Loucy (cell line): ENCODE data around the gene SPEF2.

Experiments
- H2AFZ ChIP-seq: fragments of 200-600 bp; sonication (generic); 2 replicates; pipeline ENCODE4 v1.6.0; 2016; ENCODE audit warnings: antibody characterized with exemption, mild to moderate bottlenecking, low read length, moderate library complexity
- H3F3A ChIP-seq: fragments of 200-600 bp; 2 replicates; pipeline ENCODE4 v1.6.0; 2016; ENCODE audit warnings: antibody characterized with exemption, low read depth, mild to moderate bottlenecking
- H3K27me3 ChIP-seq: fragments of 200-600 bp; sonication (generic); 2 replicates; pipeline ENCODE4 v1.6.1; 2014; ENCODE audit warnings: low read length, mild to moderate bottlenecking; ENCODE audit not compliant: insufficient read depth, poor library complexity, severe bottlenecking
- H3K36me3 ChIP-seq: fragments of 200-600 bp; sonication (generic); 2 replicates; pipeline ENCODE4 v1.6.1; 2016; ENCODE audit warnings: low read length; ENCODE audit not compliant: insufficient read depth
- H3K4me1 ChIP-seq: fragments of 200-600 bp; sonication (generic); 2 replicates; pipeline ENCODE4 v1.5.1; 2014; ENCODE audit warnings: low read length, mild to moderate bottlenecking; ENCODE audit not compliant: insufficient read depth, poor library complexity, severe bottlenecking
- H3K4me2 ChIP-seq: fragments of 200-600 bp; sonication (generic); 2 replicates; pipeline ENCODE4 v1.6.0; 2014; ENCODE audit warnings: antibody characterized with exemption, low read length, low read depth, mild to moderate bottlenecking; ENCODE audit not compliant: poor library complexity, severe bottlenecking
- H3K4me3 ChIP-seq: fragments of 200-600 bp; sonication (generic); 2 replicates; pipeline ENCODE4 v1.5.1; 2014; ENCODE audit warnings: low read length, mild to moderate bottlenecking, mixed read lengths; ENCODE audit not compliant: poor library complexity, severe bottlenecking
- H3K79me2 ChIP-seq: fragments of 200-600 bp; sonication (generic); 2 replicates; pipeline ENCODE4 v1.6.1; 2014; ENCODE audit warnings: low read length; ENCODE audit not compliant: insufficient read depth
- H3K9ac ChIP-seq: fragments of 200-600 bp; sonication (generic); 2 replicates; pipeline ENCODE4 v1.6.0; 2014; ENCODE audit warnings: mild to moderate bottlenecking, low read depth, low read length, moderate library complexity; ENCODE audit not compliant: poor library complexity, severe bottlenecking
- H3K9me2 ChIP-seq: fragments of 200-600 bp; sonication (generic); replicated peaks from 2 replicates; pipeline ENCODE4 v1.6.1; 2016; ENCODE audit warnings: low read depth, low read length, mixed read lengths
- H3K9me3 ChIP-seq: fragments of 200-600 bp; sonication (generic); 2 replicates; pipeline ENCODE4 v1.6.1; 2014; ENCODE audit warnings: mild to moderate bottlenecking, antibody characterized with exemption, low read length, low read depth; ENCODE audit not compliant: insufficient read depth
- H4K20me1 ChIP-seq: fragments of 200-600 bp; sonication (generic); 2 replicates; pipeline ENCODE4 v1.6.0; 2014; ENCODE audit warnings: antibody characterized with exemption, low read length, mild to moderate bottlenecking; ENCODE audit not compliant: insufficient read depth, poor library complexity, severe bottlenecking
- EZH2phosphoT487 ChIP-seq: fragments of 200-600 bp; IDR thresholded peaks from 2 replicates; pipeline ENCODE4 v1.6.1; 2018; ENCODE audit warnings: antibody characterized with exemption, mild to moderate bottlenecking, moderate library complexity, borderline replicate concordance
- TF ChIP-seq, protein P1 (sequence below): fragments of 200-600 bp; sonication (generic); conservative IDR thresholded peaks from 2 replicates; pipeline ENCODE4 v1.5.1; 2014; ENCODE audit warnings: mild to moderate bottlenecking, antibody characterized with exemption, low read length

Gene SPEF2

DNA sequence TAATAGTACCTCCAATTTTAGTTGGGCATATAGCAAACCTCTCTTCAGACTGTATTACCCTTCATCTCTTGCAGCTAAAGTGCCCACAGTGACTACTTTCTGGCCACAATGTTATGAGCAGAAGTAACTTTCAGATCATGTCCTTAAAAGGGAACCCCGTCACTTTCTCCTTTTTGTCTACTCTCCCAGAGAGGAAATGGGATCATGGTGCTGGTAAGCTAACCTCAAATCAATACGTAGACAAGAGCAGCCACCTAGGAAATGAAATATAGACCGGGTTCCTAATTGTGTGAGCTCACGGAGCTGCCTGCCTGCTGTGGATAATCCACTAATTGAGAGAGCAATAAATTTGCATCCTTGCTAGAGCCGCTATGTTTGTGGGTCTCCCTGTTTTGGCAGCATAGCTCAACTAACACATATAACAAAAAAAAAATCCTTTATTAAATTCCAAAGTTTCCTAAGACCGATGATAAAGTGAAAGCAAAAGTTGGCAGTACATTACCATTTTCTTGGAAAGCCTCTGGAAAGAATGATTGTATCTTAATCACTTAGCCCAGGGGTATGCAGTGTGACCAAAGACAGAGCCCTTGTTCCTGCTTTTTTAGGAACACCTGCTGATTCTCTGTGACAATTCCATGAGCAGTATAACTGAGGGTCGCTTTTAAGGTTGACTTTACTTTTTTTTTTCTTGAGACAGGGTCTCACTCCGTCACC, 233.5 kb downstream of the SPEF2 start:
- H3K4me2 ChIP-seq, result no peak overlapping the region
- no peak overlapping the region; the same call in 1 of the 2 replicates for H2AFZ ChIP-seq
- peaks cover 13% of the 10 kb centered on the region; the same call in 1 of the 2 replicates for H3K9me3 ChIP-seq
- no peaks in the 10 kb centered on the region for H3K9me2 ChIP-seq
- H3K9ac ChIP-seq, result no peak overlapping the region
- no peaks in the 10 kb centered on the region for H3K79me2 ChIP-seq
- no peaks in the 10 kb centered on the region for H4K20me1 ChIP-seq
- no peaks in the 10 kb centered on the region for H3F3A ChIP-seq
- H3K27me3 ChIP-seq, result no peaks in the 10 kb centered on the region
- no peak overlapping the region for H3K4me3 ChIP-seq
- TF ChIP-seq, protein P1, sequence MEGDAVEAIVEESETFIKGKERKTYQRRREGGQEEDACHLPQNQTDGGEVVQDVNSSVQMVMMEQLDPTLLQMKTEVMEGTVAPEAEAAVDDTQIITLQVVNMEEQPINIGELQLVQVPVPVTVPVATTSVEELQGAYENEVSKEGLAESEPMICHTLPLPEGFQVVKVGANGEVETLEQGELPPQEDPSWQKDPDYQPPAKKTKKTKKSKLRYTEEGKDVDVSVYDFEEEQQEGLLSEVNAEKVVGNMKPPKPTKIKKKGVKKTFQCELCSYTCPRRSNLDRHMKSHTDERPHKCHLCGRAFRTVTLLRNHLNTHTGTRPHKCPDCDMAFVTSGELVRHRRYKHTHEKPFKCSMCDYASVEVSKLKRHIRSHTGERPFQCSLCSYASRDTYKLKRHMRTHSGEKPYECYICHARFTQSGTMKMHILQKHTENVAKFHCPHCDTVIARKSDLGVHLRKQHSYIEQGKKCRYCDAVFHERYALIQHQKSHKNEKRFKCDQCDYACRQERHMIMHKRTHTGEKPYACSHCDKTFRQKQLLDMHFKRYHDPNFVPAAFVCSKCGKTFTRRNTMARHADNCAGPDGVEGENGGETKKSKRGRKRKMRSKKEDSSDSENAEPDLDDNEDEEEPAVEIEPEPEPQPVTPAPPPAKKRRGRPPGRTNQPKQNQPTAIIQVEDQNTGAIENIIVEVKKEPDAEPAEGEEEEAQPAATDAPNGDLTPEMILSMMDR, result no peak
- no peak for TF ChIP-seq EZH2phosphoT487
- peaks cover 30% of the 10 kb centered on the region for H3K4me1 ChIP-seq
- no peaks in the 10 kb centered on the region for H3K36me3 ChIP-seq

DNA sequence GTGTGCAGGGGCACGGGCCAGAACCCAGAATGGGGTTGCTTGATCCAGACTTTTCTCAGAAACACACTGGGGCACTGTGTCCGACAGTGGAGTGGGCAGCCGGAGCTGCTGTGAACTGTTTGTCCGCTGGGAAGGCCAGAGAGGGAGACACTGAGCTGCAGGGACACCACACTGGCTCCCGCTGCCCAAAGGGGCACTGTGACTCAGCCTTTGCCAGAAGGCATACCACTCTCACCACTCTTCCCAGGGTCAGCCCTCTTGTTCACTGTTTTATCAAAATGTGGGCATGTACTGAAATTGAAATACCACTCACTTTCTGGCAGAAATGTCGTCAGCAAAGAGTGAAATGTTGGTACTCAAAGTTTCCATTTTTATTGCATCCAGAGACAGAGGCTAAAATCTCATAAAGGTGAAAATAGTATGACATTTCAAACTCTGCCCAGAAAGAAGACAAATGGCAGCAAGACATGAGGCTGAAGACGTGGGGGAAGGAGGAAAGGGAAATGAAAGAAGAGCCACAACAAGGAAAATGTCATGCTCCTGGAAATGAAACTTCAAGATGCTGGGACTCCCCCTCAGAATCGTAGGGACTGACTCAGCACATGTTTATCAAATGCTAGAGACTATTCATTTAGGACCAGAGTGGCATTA, 234.5 kb downstream of the SPEF2 start:
- H3K4me3 ChIP-seq, result no peak overlapping the region
- no peak overlapping the region for H2AFZ ChIP-seq
- H3K79me2 ChIP-seq, result no peaks in the 10 kb centered on the region
- no peaks in the 10 kb centered on the region for H3K27me3 ChIP-seq
- no peak overlapping the region for H3K9ac ChIP-seq
- H3K4me1 ChIP-seq, result peaks cover 39% of the 10 kb centered on the region
- no peaks in the 10 kb centered on the region for H4K20me1 ChIP-seq
- H3K9me2 ChIP-seq, result no peaks in the 10 kb centered on the region
- no peak overlapping the region for H3K4me2 ChIP-seq
- no peaks in the 10 kb centered on the region for H3F3A ChIP-seq
- H3K9me3 ChIP-seq, result peaks cover 8% of the 10 kb centered on the region; the same call in 1 of the 2 replicates
- TF ChIP-seq, protein P1, result peak; percentile 13; the same call in 1 of the 2 replicates
- no peak for TF ChIP-seq EZH2phosphoT487
- no peaks in the 10 kb centered on the region for H3K36me3 ChIP-seq

DNA sequence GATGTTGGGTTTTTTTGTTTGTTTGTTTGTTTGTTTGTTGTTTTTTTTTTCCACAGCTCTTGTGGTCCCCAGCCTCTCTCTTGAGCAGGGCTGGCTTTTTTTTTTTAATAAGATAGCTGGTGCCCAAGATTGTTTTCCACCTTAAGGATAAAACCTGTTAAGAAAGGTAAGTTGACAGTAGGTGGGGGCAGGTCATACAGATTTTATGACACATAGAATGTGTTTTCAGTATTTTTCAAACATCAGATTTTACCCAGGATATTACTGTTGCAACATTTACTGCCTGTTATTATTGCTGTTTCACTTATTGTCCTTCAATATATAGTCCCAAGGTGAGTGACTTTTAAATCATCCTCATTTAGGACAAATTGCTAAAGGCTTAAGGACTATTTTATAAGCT, 235.1 kb downstream of the SPEF2 start:
- Histone ChIP-seq H3K4me2 (no peak overlapping the region), H3F3A (no peaks in the 10 kb centered on the region), H3K9me2 (no peaks in the 10 kb centered on the region), H3K4me1 (peaks cover 45% of the 10 kb centered on the region), H4K20me1 (no peaks in the 10 kb centered on the region), H3K9ac (no peak overlapping the region), H3K9me3 (0 out of 2 replicates have a peak, but pooled peaks cover 3% of the 10 kb centered on the region), H3K36me3 (no peaks in the 10 kb centered on the region), H3K79me2 (no peaks in the 10 kb centered on the region), H3K4me3 (no peak overlapping the region), H3K27me3 (no peaks in the 10 kb centered on the region), H2AFZ (no peak overlapping the region)
- no peak for TF ChIP-seq EZH2phosphoT487
- TF ChIP-seq, protein P1, result no peak
